ENCODE measurements around the gene ASIC2.
"Not testable (repeated sequence)": the region's sequence is repeated elsewhere in the genome, so short reads cannot be mapped to it uniquely, and the experiment has no call there.

ASIC2 gene

DNA sequence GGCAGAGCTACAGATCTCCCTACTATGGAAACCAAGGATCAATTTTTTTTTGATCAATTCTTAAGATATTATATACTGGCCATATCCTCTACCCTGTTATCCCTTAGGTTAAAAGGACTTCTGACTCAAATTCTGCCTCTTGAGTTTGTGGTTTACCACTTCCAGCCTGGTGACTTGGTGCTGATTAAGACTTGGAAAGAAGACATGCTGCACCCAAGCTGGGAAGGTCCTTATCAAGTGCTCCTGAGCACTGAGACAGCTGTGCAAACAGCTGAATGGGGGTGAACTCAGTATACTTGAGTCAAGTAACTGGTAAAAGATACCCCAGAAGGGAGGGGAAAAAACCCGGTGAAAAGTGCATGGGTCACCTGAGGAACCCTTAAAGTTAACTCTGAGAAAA lies 321.9 kb downstream of the ASIC2 start:
- no peak overlapping the region for H3K27ac ChIP-seq (ENCODE audit: low read depth, low read length)
- no peaks in the 10 kb centered on the region for H3K79me2 ChIP-seq (ENCODE audit: insufficient read depth, low read length)
- no peak overlapping the region for H3K4me2 ChIP-seq (ENCODE audit: low read depth, low read length, poor library complexity, severe bottlenecking)
- no peaks in the 10 kb centered on the region for H3K9me3 ChIP-seq (ENCODE audit: insufficient read depth, low read length)
- no peaks in the 10 kb centered on the region for H3F3A ChIP-seq (ENCODE audit: insufficient read depth)
- no peak overlapping the region for H3K4me3 ChIP-seq (ENCODE audit: insufficient read depth, low read length, poor library complexity, severe bottlenecking)
- TF ChIP-seq, protein P1, sequence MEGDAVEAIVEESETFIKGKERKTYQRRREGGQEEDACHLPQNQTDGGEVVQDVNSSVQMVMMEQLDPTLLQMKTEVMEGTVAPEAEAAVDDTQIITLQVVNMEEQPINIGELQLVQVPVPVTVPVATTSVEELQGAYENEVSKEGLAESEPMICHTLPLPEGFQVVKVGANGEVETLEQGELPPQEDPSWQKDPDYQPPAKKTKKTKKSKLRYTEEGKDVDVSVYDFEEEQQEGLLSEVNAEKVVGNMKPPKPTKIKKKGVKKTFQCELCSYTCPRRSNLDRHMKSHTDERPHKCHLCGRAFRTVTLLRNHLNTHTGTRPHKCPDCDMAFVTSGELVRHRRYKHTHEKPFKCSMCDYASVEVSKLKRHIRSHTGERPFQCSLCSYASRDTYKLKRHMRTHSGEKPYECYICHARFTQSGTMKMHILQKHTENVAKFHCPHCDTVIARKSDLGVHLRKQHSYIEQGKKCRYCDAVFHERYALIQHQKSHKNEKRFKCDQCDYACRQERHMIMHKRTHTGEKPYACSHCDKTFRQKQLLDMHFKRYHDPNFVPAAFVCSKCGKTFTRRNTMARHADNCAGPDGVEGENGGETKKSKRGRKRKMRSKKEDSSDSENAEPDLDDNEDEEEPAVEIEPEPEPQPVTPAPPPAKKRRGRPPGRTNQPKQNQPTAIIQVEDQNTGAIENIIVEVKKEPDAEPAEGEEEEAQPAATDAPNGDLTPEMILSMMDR (IDR thresholded peaks at IDR 0.05; ENCODE audit: insufficient read depth, low read length, poor library complexity, severe bottlenecking): no peak
- TF ChIP-seq EZH2phosphoT487 (conservative IDR thresholded peaks at IDR 0.05; ENCODE audit: low read length): no peak
- H2AFZ ChIP-seq (ENCODE audit: low read depth, low read length, severe bottlenecking): no peak overlapping the region
- no peak overlapping the region for H3K9ac ChIP-seq (ENCODE audit: low read length)
- no peaks in the 10 kb centered on the region for H3K9me2 ChIP-seq (replicated peaks; ENCODE audit: insufficient read depth, low read length)
- no peaks in the 10 kb centered on the region for H3K27me3 ChIP-seq (ENCODE audit: low read length)
- H4K20me1 ChIP-seq (ENCODE audit: low read depth, low read length): no peaks in the 10 kb centered on the region
- H3K36me3 ChIP-seq (ENCODE audit: low read length): no peaks in the 10 kb centered on the region

DNA sequence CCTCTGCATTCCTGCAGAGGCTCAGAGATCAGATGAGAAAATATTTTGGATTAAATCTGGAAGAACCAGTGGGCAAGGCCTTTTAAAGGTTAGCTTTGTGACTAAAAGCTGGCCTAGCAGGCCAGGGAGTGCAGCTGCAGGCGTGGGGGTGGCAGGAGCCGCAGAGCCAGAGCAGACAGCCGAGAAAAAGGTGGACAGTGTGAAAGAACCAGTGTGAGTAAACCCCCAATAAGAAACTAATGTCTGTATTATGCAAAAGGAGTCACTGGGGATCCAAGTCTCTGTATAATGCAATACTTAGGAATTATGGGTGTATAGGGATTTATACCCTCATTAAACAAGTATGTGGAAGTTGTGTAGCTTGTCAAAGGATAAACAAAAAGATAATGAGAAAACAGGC lies 322.8 kb downstream of the ASIC2 start:
- Histone ChIP-seq H3K79me2 (ENCODE audit: insufficient read depth, low read length) (no peaks in the 10 kb centered on the region), H3K9me3 (ENCODE audit: insufficient read depth, low read length) (no peaks in the 10 kb centered on the region), H3F3A (ENCODE audit: insufficient read depth) (no peaks in the 10 kb centered on the region), H3K4me2 (ENCODE audit: low read depth, low read length, poor library complexity, severe bottlenecking) (no peak overlapping the region), H4K20me1 (ENCODE audit: low read depth, low read length) (no peaks in the 10 kb centered on the region), H3K36me3 (ENCODE audit: low read length) (no peaks in the 10 kb centered on the region), H3K9ac (ENCODE audit: low read length) (no peak overlapping the region), H3K9me2 (replicated peaks; ENCODE audit: insufficient read depth, low read length) (no peaks in the 10 kb centered on the region), H3K4me3 (ENCODE audit: insufficient read depth, low read length, poor library complexity, severe bottlenecking) (no peak overlapping the region), H3K27me3 (ENCODE audit: low read length) (no peaks in the 10 kb centered on the region), H2AFZ (ENCODE audit: low read depth, low read length, severe bottlenecking) (no peak overlapping the region), H3K27ac (ENCODE audit: low read depth, low read length) (no peak overlapping the region)
- TF ChIP-seq, protein P1 (IDR thresholded peaks at IDR 0.05; ENCODE audit: insufficient read depth, low read length, poor library complexity, severe bottlenecking): no peak
- TF ChIP-seq EZH2phosphoT487 (conservative IDR thresholded peaks at IDR 0.05; ENCODE audit: low read length): no peak

DNA sequence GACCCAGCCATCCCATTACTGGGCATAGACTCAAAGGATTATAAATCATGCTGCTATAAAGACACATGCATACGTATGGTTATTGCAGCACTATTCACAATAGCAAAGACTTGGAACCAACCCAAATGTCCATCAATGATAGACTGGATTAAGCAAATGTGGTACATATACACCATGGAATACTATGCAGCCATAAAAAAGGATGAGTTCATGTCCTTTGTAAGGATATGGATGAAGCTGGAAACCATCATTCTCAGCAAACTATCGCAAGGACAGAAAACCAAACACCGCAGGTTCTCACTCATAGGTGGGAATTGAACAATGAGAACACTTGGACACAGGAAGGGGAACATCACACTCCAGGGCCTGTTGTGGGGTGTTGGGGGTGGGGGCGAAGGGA lies 323.9 kb downstream of the ASIC2 start:
- H3K4me3 ChIP-seq (ENCODE audit: insufficient read depth, low read length, poor library complexity, severe bottlenecking); H3K36me3 ChIP-seq (ENCODE audit: low read length); H3K27ac ChIP-seq (ENCODE audit: low read depth, low read length); H3K79me2 ChIP-seq (ENCODE audit: insufficient read depth, low read length); H3K27me3 ChIP-seq (ENCODE audit: low read length); H3K9ac ChIP-seq (ENCODE audit: low read length); H3K4me2 ChIP-seq (ENCODE audit: low read depth, low read length, poor library complexity, severe bottlenecking); H2AFZ ChIP-seq (ENCODE audit: low read depth, low read length, severe bottlenecking); H3K9me3 ChIP-seq (ENCODE audit: insufficient read depth, low read length); H4K20me1 ChIP-seq (ENCODE audit: low read depth, low read length); H3F3A ChIP-seq (ENCODE audit: insufficient read depth); H3K9me2 ChIP-seq (replicated peaks; ENCODE audit: insufficient read depth, low read length): not testable (repeated sequence)

DNA sequence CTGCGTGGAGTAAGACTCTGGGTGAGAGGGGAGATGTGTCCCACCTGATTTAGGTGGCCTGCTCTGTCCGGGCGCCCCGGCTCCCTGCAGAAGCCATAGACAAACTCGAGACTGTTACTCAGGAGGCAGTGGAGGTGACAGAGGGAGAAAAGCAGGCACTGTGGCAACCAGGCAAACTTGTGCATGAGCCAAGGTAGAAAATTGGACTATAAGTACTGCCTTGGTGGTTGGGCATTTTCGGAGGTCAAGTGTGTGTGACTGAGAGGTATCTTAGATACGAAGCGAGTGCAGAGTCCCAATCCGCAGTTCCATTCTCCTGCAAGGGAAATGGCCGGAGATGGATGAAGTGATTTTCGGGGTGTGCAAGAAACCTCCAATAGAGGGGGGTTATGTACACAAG lies 328.6 kb downstream of the ASIC2 start:
- Histone ChIP-seq H3F3A (ENCODE audit: insufficient read depth) (no peaks in the 10 kb centered on the region), H3K4me3 (ENCODE audit: insufficient read depth, low read length, poor library complexity, severe bottlenecking) (no peak overlapping the region), H2AFZ (ENCODE audit: low read depth, low read length, severe bottlenecking) (no peak overlapping the region), H3K79me2 (ENCODE audit: insufficient read depth, low read length) (no peaks in the 10 kb centered on the region), H3K9me3 (ENCODE audit: insufficient read depth, low read length) (no peaks in the 10 kb centered on the region), H3K36me3 (ENCODE audit: low read length) (no peaks in the 10 kb centered on the region), H4K20me1 (ENCODE audit: low read depth, low read length) (no peaks in the 10 kb centered on the region), H3K27ac (ENCODE audit: low read depth, low read length) (no peak overlapping the region), H3K27me3 (ENCODE audit: low read length) (no peaks in the 10 kb centered on the region), H3K9ac (ENCODE audit: low read length) (no peak overlapping the region), H3K4me2 (ENCODE audit: low read depth, low read length, poor library complexity, severe bottlenecking) (no peak overlapping the region), H3K9me2 (replicated peaks; ENCODE audit: insufficient read depth, low read length) (no peaks in the 10 kb centered on the region)
- TF ChIP-seq EZH2phosphoT487 (conservative IDR thresholded peaks at IDR 0.05; ENCODE audit: low read length): no peak
- TF ChIP-seq, protein P1 (IDR thresholded peaks at IDR 0.05; ENCODE audit: insufficient read depth, low read length, poor library complexity, severe bottlenecking): no peak

Measured in SU-DHL-6 (cell line).